ENCODE measurements around the gene ZNF341. TPM values are rescaled to one million over a fixed set of nuclear protein-coding genes. Genes with fewer than 3 reads are reported as not detected.
A peak's percentile ranks its signal among the peaks of the same experiment; 100 is the strongest.

ZNF341 gene
- total and polyA plus RNA-seq, 2 donors (not counting 1 experiment from before 2014, with no cell fraction given), result 9.1 to 10.9 TPM

DNA sequence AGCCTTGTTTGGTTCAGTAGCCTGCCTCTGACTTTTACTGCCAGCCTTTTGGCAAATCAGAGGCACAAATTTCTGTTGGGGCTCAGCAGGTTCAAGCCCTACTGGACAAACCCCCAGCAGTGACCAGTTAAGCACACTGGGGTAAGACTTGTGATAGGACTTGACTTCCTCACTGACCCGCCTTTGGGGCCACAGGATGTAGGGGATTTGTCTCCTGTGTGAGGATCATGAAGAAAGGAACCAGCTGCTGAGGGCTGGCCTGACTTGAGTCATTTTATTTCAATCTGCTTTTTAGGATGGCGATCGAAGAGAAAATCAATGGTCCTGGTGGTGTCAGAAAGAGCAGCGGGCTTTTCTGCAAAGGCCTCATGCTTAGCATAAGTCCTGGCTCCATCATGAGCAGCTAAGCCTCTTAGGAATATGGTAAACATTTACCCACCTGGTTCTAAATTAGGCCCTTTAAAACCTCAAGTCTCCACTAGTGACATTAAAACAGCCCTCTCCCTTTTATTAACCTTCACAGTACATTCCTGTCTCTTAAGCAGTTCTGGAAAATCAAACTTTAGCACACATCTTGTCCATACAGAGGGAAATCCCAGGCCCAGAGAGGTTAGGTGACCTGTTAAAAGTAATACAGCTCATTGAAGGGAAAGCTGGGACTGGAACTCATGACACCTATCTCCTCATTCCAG, 96.0 kb downstream of the ZNF341 start:
- Mint-ChIP-seq H3K9me3 (ENCODE audit: insufficient read depth) (no peaks in the 10 kb centered on the region), H3K27me3 (no peaks in the 10 kb centered on the region), H3K4me3 (peak overlapping the region; percentile 9), H3K27ac (peak overlapping the region; percentile 23), H3K4me1 (peaks cover 68% of the 10 kb centered on the region)
- POLR2A ChIA-PET, result no interaction called here
- Histone ChIP-seq H3K4me3 (ENCODE audit: control extremely low read depth in 1 of 5, extremely low read depth in 1 of 5, insufficient read depth in 1 of 5, low read depth in 2 of 5, low read length in 4 of 5) (no peak overlapping the region), H3K27me3 (replicated peaks in 1 of 4; ENCODE audit: control extremely low read depth in 1 of 4, control insufficient read depth in 3 of 4, insufficient read depth in 4 of 4, low read length in 3 of 4) (no peaks in the 10 kb centered on the region), H3K27ac (ENCODE audit: low read length in 2 of 2) (peak overlapping the region in 1 of 2 donors; percentile 1), H3K4me1 (ENCODE audit: control insufficient read depth in 2 of 2, insufficient read depth in 2 of 2, low read length in 2 of 2) (peaks cover 35 to 43% of the 10 kb centered on the region in 2 donors), H3K9ac (ENCODE audit: low read length) (peak overlapping the region; percentile 33), H3K36me3 (replicated peaks in 1 of 2; ENCODE audit: control extremely low read depth in 1 of 2, control insufficient read depth in 1 of 2, extremely low read depth in 1 of 2, insufficient read depth in 2 of 2, low read length in 1 of 2) (peaks cover 1 to 14% of the 10 kb centered on the region in 2 experiments), H3K9me3 (ENCODE audit: control extremely low read depth in 1 of 3, control insufficient read depth in 2 of 3, insufficient read depth in 1 of 3, low read length in 2 of 3) (no peaks in the 10 kb centered on the region), H3K79me2 (ENCODE audit: control insufficient read depth, insufficient read depth, low read length) (peaks cover 100% of the 10 kb centered on the region), H2AFZ (ENCODE audit: insufficient read depth, low read depth, low read length, poor library complexity, severe bottlenecking) (no peak overlapping the region), H4K20me1 (ENCODE audit: control insufficient read depth, insufficient read depth, low read length, poor library complexity, severe bottlenecking) (peaks cover 92% of the 10 kb centered on the region), H3K4me2 (replicated peaks; ENCODE audit: low read depth, low read length, poor library complexity, severe bottlenecking) (peak overlapping the region; percentile 7)
- ATAC-seq (ENCODE audit: low read depth), result no peak
- CTCF ChIA-PET, result no interaction called here
- no peak for DNase-seq
- intact Hi-C loops (cut with micrococcal nuclease), result no loop called here
- 81% methylated on average over 4 of the region's 4 CpGs for WGBS (ENCODE audit: insufficient coverage)
- no peak for TF ChIP-seq EZH2 (IDR thresholded peaks at IDR 0.05; ENCODE audit: borderline replicate concordance, insufficient read depth, low read depth, low read length, poor library complexity, severe bottlenecking)
- TF ChIP-seq, protein P1, sequence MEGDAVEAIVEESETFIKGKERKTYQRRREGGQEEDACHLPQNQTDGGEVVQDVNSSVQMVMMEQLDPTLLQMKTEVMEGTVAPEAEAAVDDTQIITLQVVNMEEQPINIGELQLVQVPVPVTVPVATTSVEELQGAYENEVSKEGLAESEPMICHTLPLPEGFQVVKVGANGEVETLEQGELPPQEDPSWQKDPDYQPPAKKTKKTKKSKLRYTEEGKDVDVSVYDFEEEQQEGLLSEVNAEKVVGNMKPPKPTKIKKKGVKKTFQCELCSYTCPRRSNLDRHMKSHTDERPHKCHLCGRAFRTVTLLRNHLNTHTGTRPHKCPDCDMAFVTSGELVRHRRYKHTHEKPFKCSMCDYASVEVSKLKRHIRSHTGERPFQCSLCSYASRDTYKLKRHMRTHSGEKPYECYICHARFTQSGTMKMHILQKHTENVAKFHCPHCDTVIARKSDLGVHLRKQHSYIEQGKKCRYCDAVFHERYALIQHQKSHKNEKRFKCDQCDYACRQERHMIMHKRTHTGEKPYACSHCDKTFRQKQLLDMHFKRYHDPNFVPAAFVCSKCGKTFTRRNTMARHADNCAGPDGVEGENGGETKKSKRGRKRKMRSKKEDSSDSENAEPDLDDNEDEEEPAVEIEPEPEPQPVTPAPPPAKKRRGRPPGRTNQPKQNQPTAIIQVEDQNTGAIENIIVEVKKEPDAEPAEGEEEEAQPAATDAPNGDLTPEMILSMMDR (IDR thresholded peaks at IDR 0.05), result no peak

DNA sequence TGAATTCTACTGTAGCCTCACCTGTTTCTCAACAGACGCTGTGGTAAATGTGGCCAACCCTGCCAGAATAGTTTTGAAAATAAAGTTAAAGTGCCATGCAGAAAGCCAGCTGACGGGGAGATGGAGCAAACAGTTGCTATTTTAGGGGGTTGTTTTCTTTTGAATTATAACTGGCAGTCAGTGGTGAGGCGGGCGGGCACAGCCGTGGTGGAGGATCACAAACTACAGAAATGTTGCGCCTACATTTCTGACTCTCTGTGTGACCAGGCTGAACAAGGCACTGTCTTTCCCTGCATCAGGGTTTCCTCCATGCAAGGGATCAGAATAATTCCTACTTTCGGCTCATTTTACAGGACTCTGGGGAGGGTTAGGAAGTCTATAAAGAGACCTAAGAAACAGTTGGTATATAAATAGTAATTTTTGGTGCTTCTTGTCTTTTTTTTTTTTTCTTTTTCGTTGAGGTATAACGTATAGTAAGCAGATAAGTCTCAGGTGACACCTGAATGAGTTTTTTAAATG, 96.6 kb downstream of the ZNF341 start:
- Histone ChIP-seq H3K27me3 (replicated peaks in 1 of 4; ENCODE audit: control extremely low read depth in 1 of 4, control insufficient read depth in 3 of 4, insufficient read depth in 4 of 4, low read length in 3 of 4) (no peaks in the 10 kb centered on the region), H3K4me2 (replicated peaks; ENCODE audit: low read depth, low read length, poor library complexity, severe bottlenecking) (peak overlapping the region; percentile 7), H2AFZ (ENCODE audit: insufficient read depth, low read depth, low read length, poor library complexity, severe bottlenecking) (no peak overlapping the region), H3K27ac (ENCODE audit: low read length in 2 of 2) (peak overlapping the region in 1 of 2 donors; percentile 1), H3K9me3 (ENCODE audit: control extremely low read depth in 1 of 3, control insufficient read depth in 2 of 3, insufficient read depth in 1 of 3, low read length in 2 of 3) (no peaks in the 10 kb centered on the region), H3K4me1 (ENCODE audit: control insufficient read depth in 2 of 2, insufficient read depth in 2 of 2, low read length in 2 of 2) (peaks cover 35 to 43% of the 10 kb centered on the region in 2 donors), H3K79me2 (ENCODE audit: control insufficient read depth, insufficient read depth, low read length) (peaks cover 100% of the 10 kb centered on the region), H3K4me3 (ENCODE audit: control extremely low read depth in 1 of 5, extremely low read depth in 1 of 5, insufficient read depth in 1 of 5, low read depth in 2 of 5, low read length in 4 of 5) (no peak overlapping the region), H3K9ac (ENCODE audit: low read length) (peak overlapping the region; percentile 33), H3K36me3 (replicated peaks in 1 of 2; ENCODE audit: control extremely low read depth in 1 of 2, control insufficient read depth in 1 of 2, extremely low read depth in 1 of 2, insufficient read depth in 2 of 2, low read length in 1 of 2) (peaks cover 1 to 16% of the 10 kb centered on the region in 2 experiments), H4K20me1 (ENCODE audit: control insufficient read depth, insufficient read depth, low read length, poor library complexity, severe bottlenecking) (peaks cover 91% of the 10 kb centered on the region)
- ATAC-seq (ENCODE audit: low read depth), result no peak
- intact Hi-C loops (cut with micrococcal nuclease), result no loop called here
- CTCF ChIA-PET, result no interaction called here
- peak overlapping the region; percentile 23 for H3K27ac Mint-ChIP-seq
- 18% methylated on average over 5 of the region's 9 CpGs for WGBS (ENCODE audit: insufficient coverage)
- no peaks in the 10 kb centered on the region for H3K9me3 Mint-ChIP-seq (ENCODE audit: insufficient read depth)
- TF ChIP-seq, protein P1 (IDR thresholded peaks at IDR 0.05), result no peak
- no peak for TF ChIP-seq EZH2 (IDR thresholded peaks at IDR 0.05; ENCODE audit: borderline replicate concordance, insufficient read depth, low read depth, low read length, poor library complexity, severe bottlenecking)
- peaks cover 69% of the 10 kb centered on the region for H3K4me1 Mint-ChIP-seq
- H3K4me3 Mint-ChIP-seq, result peak overlapping the region; percentile 9
- H3K27me3 Mint-ChIP-seq, result no peaks in the 10 kb centered on the region
- POLR2A ChIA-PET, result no interaction called here
- DNase-seq, result no peak
